ENCODE data around the gene AOC2.

The AOC2 gene, protein sequence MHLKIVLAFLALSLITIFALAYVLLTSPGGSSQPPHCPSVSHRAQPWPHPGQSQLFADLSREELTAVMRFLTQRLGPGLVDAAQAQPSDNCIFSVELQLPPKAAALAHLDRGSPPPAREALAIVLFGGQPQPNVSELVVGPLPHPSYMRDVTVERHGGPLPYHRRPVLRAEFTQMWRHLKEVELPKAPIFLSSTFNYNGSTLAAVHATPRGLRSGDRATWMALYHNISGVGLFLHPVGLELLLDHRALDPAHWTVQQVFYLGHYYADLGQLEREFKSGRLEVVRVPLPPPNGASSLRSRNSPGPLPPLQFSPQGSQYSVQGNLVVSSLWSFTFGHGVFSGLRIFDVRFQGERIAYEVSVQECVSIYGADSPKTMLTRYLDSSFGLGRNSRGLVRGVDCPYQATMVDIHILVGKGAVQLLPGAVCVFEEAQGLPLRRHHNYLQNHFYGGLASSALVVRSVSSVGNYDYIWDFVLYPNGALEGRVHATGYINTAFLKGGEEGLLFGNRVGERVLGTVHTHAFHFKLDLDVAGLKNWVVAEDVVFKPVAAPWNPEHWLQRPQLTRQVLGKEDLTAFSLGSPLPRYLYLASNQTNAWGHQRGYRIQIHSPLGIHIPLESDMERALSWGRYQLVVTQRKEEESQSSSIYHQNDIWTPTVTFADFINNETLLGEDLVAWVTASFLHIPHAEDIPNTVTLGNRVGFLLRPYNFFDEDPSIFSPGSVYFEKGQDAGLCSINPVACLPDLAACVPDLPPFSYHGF

DNA sequence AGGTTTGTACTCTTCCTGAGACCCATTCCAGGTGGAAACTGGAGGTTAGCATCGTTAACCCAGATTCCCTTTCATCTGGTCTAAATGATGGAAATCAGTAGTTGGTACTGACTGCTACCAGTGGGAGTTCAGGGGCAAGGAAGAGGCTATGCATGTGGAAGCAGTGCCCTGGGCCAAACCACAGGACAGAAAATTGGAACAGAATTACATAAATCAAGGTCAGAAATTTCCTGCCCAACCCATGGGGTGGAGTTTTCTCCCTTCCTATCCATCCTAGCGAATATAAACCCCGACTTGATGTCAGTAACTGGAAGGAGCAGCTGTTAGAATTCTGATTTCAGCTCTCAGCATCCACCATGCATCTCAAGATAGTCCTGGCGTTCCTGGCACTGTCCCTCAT lies at the start of gene AOC2:
TSS of gene AOC2 (plus strand) at position 310 of the 400 bp plus-strand sequence. CDS start at position 357, 47 bp downstream.
- in situ Hi-C loops (cut with MboI; ENCODE audit: low sequenced_read_pairs), result loop anchor here (25.0 kb wide), 2 partner anchors 93 to 468 kb away; no protein-coding TSS in a partner anchor

DNA sequence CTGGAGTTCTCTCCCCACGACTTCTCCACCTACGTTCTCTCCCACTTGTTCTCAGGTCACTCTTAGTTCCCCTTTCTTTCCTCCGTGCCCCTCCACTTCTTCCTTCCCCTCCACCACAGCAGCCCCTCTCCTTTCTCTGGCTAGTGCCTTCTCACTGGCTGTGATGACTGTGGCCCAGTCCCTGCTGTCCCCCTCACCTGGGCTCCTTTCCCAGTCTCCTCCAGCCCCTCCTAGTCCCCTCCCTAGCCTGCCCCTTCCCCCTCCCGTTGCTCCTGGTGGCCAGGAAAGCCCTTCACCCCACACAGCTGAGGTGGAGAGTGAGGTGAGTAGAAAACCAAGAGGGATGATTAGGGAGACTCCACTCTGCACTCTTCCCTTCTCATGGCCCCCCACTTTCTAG lies 49.3 kb upstream of the AOC2 start:
- in situ Hi-C loops (cut with MboI; ENCODE audit: low sequenced_read_pairs), result no loop called here

DNA sequence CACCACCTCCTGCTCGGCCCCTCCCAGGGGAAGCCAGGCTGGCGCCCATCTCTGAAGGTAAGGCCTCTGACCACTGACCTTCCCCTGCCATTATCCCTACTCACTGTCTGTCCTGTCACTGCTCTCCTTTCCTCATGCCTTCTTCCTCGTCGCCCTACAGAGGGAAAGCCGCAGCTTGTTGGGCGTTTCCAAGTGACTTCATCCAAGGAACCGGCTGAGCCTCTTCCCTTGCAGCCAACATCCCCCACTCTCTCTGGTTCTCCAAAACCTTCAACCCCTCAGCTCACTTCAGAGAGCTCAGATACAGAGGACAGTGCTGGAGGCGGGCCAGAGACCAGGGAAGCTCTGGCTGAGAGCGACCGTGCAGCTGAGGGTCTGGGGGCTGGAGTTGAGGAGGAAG lies 48.9 kb upstream of the AOC2 start:
- in situ Hi-C loops (cut with MboI; ENCODE audit: low sequenced_read_pairs), result no loop called here

DNA sequence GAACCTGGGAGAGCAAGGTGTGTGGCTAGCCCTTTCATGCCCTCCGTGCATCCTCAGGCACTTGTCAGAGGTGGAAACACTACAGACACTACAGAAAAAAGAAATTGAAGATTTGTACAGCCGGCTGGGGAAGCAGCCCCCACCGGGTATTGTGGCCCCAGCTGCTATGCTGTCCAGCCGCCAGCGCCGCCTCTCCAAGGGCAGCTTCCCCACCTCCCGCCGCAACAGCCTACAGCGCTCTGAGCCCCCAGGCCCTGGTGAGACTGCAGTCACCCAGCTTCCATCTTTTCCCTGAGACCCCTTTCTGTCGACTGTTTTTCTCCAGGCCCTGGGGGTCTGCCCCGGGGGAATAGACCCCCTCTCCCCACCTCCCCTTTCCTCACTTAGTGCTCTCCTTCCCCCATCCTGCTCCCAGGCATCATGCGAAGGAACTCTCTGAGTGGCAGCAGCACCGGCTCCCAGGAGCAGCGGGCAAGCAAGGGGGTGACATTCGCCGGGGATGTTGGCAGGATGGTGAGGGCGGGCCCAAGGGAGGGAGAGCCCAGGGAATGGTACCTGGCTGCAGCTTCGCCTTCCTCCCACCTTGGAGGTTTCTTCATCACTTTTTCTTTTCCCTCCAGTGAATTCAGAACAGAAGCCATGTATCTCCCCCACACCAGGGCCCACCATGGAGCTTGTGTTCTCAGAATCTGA lies 48.2 kb upstream of the AOC2 start:
- in situ Hi-C loops (cut with MboI; ENCODE audit: low sequenced_read_pairs), result no loop called here

DNA sequence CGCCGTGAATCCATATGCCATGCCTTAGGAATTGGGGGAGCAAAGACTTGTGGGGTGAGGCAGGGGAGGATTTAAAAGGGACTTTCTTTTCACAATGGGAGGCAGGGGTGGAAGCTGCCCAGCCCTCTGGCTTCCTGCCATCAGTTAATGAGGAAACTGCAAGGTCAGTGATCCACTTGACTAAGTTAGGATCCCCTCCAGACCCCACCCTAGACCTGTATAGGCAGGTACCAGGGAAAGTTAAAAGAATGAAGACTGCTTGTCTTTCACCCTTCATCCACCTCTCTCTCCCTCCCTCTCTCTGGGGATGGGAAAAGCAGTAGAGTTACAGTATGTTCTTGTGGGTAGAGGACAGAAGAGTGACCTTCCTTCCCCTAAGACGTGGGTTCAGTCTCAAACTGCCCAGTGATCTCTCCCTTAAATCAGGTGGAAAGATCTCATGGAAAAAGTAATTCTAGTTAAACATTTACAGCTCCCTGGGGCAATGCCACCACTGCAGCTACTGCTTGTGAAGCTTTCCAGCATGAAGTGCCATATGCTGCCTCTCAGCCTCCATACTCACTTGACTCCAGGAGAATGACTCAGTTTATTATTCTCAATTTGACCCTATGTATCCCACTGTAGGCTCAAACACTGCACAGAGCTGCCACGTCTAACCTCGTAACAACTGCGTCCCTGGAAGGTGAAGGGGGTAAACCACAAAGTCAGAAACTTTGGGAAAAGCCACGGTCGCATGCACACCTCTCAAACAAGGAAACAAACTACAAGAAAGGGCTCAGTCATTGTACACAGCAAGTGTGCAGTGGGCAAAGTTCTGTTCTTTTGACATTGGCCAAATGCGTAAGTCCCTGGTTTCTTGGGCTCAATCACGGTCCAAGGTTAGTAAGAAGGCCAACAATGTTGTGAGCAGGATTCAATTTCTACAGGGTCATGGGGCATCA lies 47.0 kb upstream of the AOC2 start:
- in situ Hi-C loops (cut with MboI; ENCODE audit: low sequenced_read_pairs), result no loop called here

DNA sequence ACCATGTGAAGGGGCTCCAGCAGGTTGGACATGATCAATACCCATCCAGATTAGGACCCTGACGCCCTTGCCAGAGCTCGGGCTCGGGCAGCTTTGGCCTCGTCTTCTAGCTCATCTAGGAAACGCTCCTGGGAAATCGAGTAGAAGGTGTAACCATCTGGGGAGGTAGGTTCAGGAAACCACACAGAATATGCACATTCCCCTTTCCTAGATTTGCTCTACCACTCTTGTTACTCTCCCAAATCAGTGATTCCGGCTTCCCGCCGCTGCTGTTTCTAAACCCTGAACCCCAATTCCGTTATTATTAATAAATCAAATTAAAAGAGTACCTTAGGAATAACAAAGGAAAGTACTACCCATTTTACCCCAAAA lies 46.4 kb upstream of the AOC2 start:
- in situ Hi-C loops (cut with MboI; ENCODE audit: low sequenced_read_pairs), result no loop called here

DNA sequence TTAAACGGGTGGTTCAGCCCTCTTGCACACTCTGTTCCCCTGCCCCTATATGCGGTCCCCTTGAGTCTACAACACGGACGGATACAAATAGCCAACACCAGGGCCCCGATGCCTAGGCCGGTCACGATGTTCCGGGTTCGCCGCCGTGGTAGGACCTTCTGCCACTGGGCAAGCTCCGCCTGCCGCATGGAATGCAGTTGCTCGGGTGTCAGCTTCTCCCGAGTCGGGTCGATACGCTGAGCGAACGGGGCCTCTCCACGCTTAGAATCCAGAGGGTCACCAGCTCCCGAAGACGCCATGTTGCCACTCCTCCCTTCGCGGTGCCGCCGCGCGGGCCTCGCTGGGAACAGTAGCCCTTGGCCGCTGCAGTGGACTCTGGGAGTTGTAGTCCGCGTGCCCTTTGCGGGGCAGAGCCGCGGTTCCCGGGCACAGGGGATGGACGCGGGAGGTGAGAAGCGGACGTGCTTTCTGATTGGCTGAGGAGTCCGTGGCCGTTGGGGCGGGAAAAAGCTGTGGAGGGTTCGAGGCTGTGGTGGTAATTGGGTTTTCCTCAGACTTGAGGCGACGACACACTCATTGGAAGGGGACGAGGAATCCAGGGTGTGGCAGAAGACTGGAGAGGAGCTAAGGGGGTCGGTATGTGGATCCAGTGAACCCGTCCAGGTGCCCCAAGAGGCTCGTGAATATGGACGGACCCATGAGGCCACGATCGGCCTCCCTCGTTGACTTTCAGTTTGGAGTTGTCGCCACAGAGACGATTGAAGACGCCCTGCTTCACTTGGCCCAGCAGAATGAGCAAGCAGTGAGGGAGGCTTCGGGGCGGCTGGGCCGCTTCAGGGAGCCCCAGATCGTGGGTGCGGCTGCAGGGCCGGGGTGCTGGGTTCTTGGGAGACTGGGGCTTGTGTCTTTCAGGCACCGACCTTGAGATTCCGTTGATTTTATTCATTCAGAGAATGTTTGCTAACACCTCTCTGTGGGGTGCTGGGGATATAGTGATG lies 45.7 kb upstream of the AOC2 start, which contains the start of the genes CNTD1 and COA3:
TSS of gene CNTD1 (plus strand) at position 479 of the 998 bp plus-strand sequence. CDS start at position 686, 207 bp downstream.
TSS of gene COA3 (minus strand) at position 322 of the 998 bp plus-strand sequence. CDS start at position 299, 23 bp downstream.
- in situ Hi-C loops (cut with MboI; ENCODE audit: low sequenced_read_pairs), result no loop called here

DNA sequence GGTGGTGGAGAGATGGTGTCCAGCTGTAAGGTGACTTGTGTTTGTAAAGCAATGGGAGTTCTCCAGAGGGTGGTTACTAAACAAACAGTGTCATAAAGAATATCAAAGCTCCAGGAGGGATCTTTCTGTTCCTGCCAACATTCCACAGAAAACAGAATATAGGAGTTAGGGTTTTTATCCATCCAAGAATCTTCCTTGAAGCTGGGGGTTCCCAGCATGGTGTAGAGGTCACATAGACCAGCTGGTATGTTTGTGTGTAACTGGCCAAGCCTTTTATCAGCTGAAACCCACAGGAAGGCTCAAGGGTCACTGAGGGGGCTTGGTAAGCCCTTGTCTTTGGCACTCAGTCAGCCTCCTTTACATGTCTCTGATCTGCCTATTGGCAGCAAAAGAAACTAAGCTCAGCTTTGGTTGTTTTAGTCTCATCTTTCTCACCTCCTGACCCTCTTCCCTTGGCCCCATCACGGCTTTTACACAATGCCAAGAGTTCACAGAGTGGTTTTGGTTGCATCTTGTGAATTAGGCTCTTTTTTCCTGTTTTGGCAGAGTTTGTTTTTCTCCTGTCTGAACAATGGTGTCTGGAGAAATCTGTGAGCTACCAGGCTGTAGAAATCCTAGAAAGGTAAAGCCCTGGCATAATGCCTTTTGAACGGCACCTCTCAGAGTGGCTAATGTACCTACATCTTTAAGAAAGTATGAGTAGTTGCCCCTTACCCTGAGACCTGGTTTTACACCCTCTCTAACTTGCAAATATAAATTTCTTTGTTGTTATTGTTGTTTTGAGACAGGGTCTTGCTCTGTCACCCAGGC lies 41.1 kb upstream of the AOC2 start:
- in situ Hi-C loops (cut with MboI; ENCODE audit: low sequenced_read_pairs), result no loop called here

DNA sequence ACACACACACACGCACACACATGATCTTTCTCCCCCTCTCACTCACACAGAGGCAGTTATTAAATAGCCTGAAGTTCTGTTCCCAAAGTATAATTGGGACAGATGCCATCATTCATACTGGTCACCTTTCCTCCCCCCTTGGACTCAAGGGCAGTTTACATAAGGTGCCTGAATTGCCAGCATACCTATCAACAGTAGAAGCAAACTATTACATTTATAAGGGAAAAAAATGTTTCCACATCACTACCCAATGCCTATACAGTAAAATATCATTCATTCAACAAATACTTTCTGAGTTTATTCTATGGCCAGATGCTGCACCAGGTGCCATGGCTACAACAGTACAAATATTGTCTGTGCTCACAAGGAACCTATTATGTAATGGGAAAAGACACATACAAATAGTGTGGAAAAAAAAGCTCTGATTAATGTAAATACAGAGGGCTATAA lies 39.4 kb upstream of the AOC2 start:
- in situ Hi-C loops (cut with MboI; ENCODE audit: low sequenced_read_pairs), result no loop called here

DNA sequence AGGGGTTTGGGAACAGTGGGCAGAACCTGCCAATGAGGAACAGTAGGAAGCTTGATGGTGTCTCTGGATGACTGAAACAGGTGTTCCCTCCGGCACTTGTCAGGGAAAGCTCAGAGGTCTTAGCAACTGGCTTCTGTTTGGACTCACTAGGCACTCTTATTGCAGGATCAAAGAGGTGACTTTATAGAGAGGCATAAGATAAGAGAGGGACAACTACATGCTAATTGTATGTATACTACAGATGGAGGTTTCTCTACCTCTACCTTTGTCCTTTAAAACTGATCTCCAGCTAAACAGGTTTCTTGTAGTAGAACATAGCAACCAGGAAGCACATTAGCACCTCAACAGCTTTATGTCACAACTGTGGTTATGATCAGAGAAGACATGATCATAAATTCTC lies 38.1 kb upstream of the AOC2 start:
- in situ Hi-C loops (cut with MboI; ENCODE audit: low sequenced_read_pairs), result no loop called here

DNA sequence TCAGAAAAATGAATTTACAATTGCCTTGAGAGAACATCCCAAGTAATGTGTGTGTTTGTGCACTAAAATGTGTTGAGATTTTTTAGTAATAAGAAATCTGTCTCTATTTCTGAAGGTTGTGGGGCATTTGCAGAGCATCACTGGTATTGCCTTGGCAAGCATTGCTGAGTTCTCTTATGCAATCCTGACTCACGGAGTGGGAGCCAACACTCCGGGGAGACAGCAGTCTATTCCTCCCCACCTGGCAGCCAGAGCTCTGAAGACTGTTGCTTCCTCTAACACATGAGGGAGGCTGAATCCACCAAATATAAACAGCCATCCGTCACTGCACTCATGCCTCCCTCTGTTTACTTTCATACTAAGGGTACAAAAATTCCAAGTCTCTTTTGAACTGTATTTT lies 35.1 kb upstream of the AOC2 start:
- in situ Hi-C loops (cut with MboI; ENCODE audit: low sequenced_read_pairs), result no loop called here

DNA sequence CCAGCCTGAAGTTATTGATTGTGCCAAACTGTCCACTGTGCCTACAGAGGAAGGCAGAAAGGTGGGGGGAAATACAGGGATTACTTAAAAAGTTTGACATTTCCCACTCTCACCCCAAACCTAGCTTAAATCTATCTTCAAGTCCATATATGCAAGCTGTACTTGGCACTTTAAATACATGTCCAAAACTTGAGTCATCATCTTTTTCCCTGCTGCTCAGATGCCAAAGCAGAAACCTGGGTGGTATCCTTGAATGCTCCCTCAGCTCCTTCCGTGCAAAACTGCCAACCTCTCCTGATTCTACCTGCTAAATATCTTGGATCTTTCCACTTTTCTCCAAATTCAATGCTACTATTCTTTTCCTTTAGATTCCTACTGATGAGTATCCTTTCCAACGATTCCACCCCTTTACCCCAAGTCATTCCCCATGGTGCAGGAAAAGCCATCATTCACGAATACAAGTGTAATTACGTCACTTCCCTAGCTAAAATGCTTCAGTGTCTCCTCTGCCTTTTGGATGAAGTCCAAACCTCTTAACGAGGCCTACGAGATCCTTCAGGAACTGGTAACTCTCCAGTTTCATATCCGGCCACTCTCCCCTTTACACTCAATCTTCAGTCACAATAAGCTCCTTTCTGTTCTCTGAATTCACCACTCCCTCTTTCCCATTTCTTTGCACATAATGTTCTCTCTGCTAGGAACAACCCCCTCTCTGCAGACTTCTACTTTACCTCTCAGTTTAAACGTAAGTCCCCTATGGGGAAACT lies 29.6 kb upstream of the AOC2 start:
- in situ Hi-C loops (cut with MboI; ENCODE audit: low sequenced_read_pairs), result no loop called here

DNA sequence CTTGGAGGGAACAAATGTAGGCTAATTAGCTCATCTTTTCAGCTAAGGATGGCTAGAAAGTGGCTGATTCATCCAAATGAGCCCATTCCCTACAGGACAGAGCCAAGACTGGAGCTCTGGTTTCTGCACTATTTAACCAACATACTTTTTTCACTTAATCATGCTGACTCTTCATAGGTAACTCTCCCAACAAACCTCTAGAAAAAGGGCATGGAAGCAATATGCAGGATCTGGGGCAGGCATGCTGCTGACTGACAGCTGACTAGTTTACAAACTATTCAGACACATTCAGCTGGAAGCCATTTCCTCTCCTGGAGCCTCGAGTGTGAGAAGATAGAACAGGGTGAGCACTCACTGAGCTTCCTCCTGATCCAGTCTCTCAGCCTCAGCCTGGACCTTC lies 26.5 kb upstream of the AOC2 start:
- in situ Hi-C loops (cut with MboI; ENCODE audit: low sequenced_read_pairs), result no loop called here

DNA sequence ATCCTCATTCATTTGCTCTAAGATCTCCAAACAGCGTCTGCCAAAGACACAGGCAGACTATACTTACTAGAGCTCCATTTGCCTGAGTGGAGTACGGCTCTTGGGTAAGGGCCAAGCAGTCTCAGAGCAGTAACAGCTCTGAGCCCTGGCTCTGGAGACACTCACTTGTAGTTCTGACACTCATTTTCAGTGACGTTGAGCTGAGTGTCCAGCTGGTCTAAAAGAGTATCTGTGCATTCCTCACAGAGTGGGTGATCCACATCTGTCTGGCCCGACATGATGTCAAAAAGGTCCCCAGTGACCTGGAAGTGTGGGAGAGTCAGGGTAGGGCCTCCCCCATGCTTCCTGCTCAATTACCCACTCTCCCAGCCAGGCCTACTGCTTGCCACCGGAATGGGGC lies 26.0 kb upstream of the AOC2 start:
- in situ Hi-C loops (cut with MboI; ENCODE audit: low sequenced_read_pairs), result no loop called here

DNA sequence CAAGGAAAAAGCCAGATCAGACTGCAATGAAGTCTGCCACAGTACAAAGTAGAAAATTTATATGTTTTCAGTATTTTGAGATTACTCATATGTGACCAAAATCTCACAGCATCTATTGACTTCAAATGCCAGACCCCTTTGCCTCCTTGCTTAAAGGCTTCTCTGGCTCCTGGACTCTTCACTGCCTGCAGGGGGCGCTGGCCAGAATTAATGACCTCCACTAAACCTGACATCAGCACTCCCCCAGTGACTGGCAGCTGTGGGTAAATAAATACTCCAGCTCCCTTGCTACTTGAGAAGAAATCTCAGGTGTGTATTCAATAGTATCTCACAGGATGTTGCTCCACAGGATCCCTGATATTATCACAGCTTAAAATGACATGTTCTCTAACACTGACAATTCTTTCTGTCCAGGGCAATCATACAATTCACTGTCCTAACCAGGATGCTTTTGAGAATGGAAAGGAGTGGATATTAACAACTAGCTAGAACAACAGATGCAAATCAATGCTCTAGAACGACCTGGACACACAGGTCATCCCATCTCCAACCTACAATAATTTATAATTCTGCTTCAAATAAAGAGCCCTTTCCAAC lies 24.3 kb upstream of the AOC2 start:
- in situ Hi-C loops (cut with MboI; ENCODE audit: low sequenced_read_pairs), result no loop called here

DNA sequence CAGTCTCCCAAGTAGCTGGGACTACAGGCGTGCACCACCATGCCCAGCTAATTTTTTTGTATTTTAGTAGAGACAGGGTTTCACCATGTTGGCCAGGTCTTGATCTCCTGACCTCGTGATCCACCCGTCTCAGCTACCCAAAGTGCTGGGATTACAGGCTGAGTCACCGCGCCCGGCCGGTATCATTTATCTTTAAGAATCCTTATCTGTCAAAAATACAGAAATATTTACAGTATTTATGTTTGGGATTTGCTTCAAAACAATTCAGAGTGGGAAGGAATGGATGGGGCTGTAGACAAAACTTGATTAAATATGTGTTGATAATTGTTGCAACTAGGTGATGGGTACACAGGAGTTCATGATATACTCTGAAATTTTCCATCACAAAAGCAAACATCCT lies 23.2 kb upstream of the AOC2 start:
- in situ Hi-C loops (cut with MboI; ENCODE audit: low sequenced_read_pairs), result no loop called here

DNA sequence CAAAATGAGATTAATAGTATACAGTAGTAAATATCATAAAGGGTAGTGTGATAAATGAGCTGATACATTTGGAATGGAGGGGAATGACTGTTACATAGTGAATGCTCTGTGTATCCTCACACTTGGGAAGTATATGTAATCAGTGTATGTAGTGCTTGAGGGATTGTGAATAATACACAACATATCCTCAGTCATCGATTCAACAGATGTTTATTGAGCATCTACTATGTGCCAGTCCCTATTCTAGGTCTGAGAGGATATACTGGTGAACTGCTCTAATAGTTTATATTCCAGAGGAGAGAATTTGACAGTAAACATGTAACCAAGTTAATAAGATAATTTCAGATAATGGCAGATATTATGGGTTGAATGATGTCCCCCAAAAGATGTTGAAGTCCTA lies 16.9 kb upstream of the AOC2 start:
- in situ Hi-C loops (cut with MboI; ENCODE audit: low sequenced_read_pairs), result loop anchor here (25.0 kb wide), 2 partner anchors 110 to 485 kb away; no protein-coding TSS in a partner anchor
